Fibroblast of lung (primary cell): ENCODE measurements around the gene TOR4A.

Source experiments
- CTCF ChIP-seq, 2 donors: IDR thresholded peaks in 1 of 2; conservative IDR thresholded peaks in 1 of 2; 1 replicate in 1 of 2; 2 replicates in 1 of 2; pipeline ENCODE4 v1.5.1; 2011 to 2012; ENCODE audit warnings: low read length in 2 of 2, control low read depth in 1 of 2, inconsistent platforms in 1 of 2, low read depth in 1 of 2, mild to moderate bottlenecking in 1 of 2
- EZH2 ChIP-seq: IDR thresholded peaks from 2 replicates; pipeline ENCODE4 v1.5.1; 2012; ENCODE audit warnings: low read length, control low read depth, mild to moderate bottlenecking; ENCODE audit errors: missing control alignments

GRCh38 chr9:137312852-137313325, 35.4 kb downstream of the TOR4A start:
- no peak for TF ChIP-seq EZH2
- no peak for TF ChIP-seq CTCF (conservative IDR thresholded peaks at IDR 0.05 in 1 of 2, IDR thresholded peaks at IDR 0.05 in 1 of 2; ENCODE audit: low read depth in 1 of 2, low read length in 2 of 2)
